Endothelial cell of umbilical vein (primary cell): Measurements from ENCODE around the gene SEMA5A. TPM values are rescaled to one million over a fixed set of nuclear protein-coding genes. Genes with fewer than 3 reads are reported as not detected.

Experiments
- BruUV-seq: library from RNA; stranded (reverse); fragments of 400-500 nt; replicated peaks from 2 replicates; lab custom pipeline; 2021; lab: Mats Ljungman, UMichigan
- CTCF ChIA-PET: fragments of 300-600, 350-600 bp; sonication (Branson Sonifier 250); formaldehyde crosslinking; loops from one replicate; lab custom pipeline; 2021; ENCODE audit warnings: antibody characterized with exemption, inconsistent platforms; lab: Charles Lee
- POLR2A ChIA-PET: fragments of 300-600, 350-600 bp; sonication (Branson Sonifier 250); formaldehyde crosslinking; loops from one replicate; lab custom pipeline; 2021; ENCODE audit warnings: antibody characterized with exemption, inconsistent platforms; lab: Charles Lee
- DNase-seq: peaks from one replicate; pipeline ENCODE4 v3.0.0-alpha.2; 2011; ENCODE audit warnings: low read depth, low spot score
- FAIRE-seq: peaks from 2 replicates; lab custom pipeline; 2011; peaks lifted over from hg19 to GRCh38; lab: Jason Lieb, UNC
- H2AFZ ChIP-seq: 2 replicates; pipeline ENCODE4 v1.6.0; 2012; ENCODE audit warnings: low read depth, low read length, control low read depth, inconsistent platforms
- H3K27ac ChIP-seq: 2 replicates; pipeline ENCODE4 v1.5.1; 2011; ENCODE audit warnings: low read depth, mild to moderate bottlenecking, control low read depth, low read length, moderate library complexity; ENCODE audit not compliant: insufficient read depth
- H3K27me3 ChIP-seq, 2 experiments: 2 replicates each; pipeline versions ENCODE4 v1.6.0 to v1.6.1; 2011; ENCODE audit warnings: low read length in 2 of 2, mixed read lengths in 1 of 2; ENCODE audit not compliant: control insufficient read depth in 2 of 2, insufficient read depth in 2 of 2
- H3K36me3 ChIP-seq, 2 experiments: 2 replicates in 1 of 2; 3 replicates in 1 of 2; pipeline ENCODE4 v1.5.1; 2011; ENCODE audit warnings: low read length in 2 of 2, mild to moderate bottlenecking in 1 of 2, moderate library complexity in 1 of 2; ENCODE audit not compliant: control insufficient read depth in 2 of 2, insufficient read depth in 2 of 2; ENCODE audit errors: extremely low read depth in 1 of 2
- H3K4me1 ChIP-seq: 3 replicates; pipeline ENCODE4 v1.5.1; 2011; ENCODE audit warnings: mild to moderate bottlenecking, low read length; ENCODE audit not compliant: control insufficient read depth, insufficient read depth; ENCODE audit errors: extremely low read depth
- H3K4me2 ChIP-seq: 2 replicates; pipeline ENCODE4 v1.6.1; 2011; ENCODE audit warnings: low read length, control low read depth, mixed read lengths; ENCODE audit not compliant: insufficient read depth
- H3K4me3 ChIP-seq, 3 experiments: fragments of 200-600 bp in 1 of 3; sonication (generic), shearing (Covaris generic) in 1 of 3; replicated peaks in 1 of 3; 2 replicates each; pipeline ENCODE4 v1.5.1; 2011 to 2016; ENCODE audit warnings: control low read depth in 3 of 3, low read length in 3 of 3, mild to moderate bottlenecking in 2 of 3, inconsistent platforms in 1 of 3, low read depth in 1 of 3, moderate library complexity in 1 of 3; ENCODE audit not compliant: insufficient read depth in 1 of 3
- H3K79me2 ChIP-seq: 2 replicates; pipeline ENCODE4 v1.6.0; 2012; ENCODE audit warnings: low read length, inconsistent platforms; ENCODE audit not compliant: control insufficient read depth, insufficient read depth
- H3K9ac ChIP-seq: replicated peaks from 2 replicates; pipeline ENCODE3; 2011; ENCODE audit warnings: low read length, control low read depth; ENCODE audit not compliant: insufficient read depth; ENCODE audit errors: extremely low read depth
- H3K9me1 ChIP-seq: replicated peaks from 3 replicates; pipeline ENCODE4 v1.6.0; 2011; ENCODE audit warnings: mild to moderate bottlenecking, low read length; ENCODE audit not compliant: control insufficient read depth, insufficient read depth; ENCODE audit errors: extremely low read depth
- H3K9me3 ChIP-seq: replicated peaks from 2 replicates; pipeline ENCODE4 v1.5.1; 2012; ENCODE audit warnings: low read length, inconsistent platforms; ENCODE audit not compliant: control insufficient read depth, insufficient read depth
- H4K20me1 ChIP-seq: replicated peaks from 2 replicates; pipeline ENCODE3; 2011; ENCODE audit warnings: mild to moderate bottlenecking, low read length; ENCODE audit not compliant: control insufficient read depth, insufficient read depth; ENCODE audit errors: extremely low read depth
- CTCF ChIP-seq, 2 donors: IDR thresholded peaks; 1 replicate in 1 of 2; 2 replicates in 1 of 2; pipeline ENCODE4 v1.5.1; 2011; ENCODE audit warnings: low read length in 2 of 2, mild to moderate bottlenecking in 2 of 2, moderate library complexity in 2 of 2, control low read depth in 1 of 2, inconsistent platforms in 1 of 2, low read depth in 1 of 2; ENCODE audit not compliant: insufficient read depth in 1 of 2; ENCODE audit errors: extremely low read depth in 1 of 2
- EZH2 ChIP-seq: IDR thresholded peaks from 2 replicates; pipeline ENCODE4 v1.6.1; 2012; ENCODE audit warnings: borderline replicate concordance, low read depth, mild to moderate bottlenecking, moderate library complexity, low read length, inconsistent platforms; ENCODE audit not compliant: severe bottlenecking
- FOS ChIP-seq: IDR thresholded peaks from 2 replicates; pipeline ENCODE4 v1.6.1; 2011; ENCODE audit warnings: mild to moderate bottlenecking, low read length, moderate library complexity, borderline replicate concordance; ENCODE audit not compliant: insufficient read depth
- GATA2 ChIP-seq: IDR thresholded peaks from 2 replicates; pipeline ENCODE4 v1.7.0; 2011; ENCODE audit warnings: low read depth, mild to moderate bottlenecking, moderate library complexity, mixed read lengths, low read length; ENCODE audit not compliant: insufficient read length, insufficient read depth
- JUN ChIP-seq: IDR thresholded peaks from 2 replicates; pipeline ENCODE4 v1.6.1; 2011; ENCODE audit warnings: borderline replicate concordance, low read depth; ENCODE audit not compliant: insufficient read length, insufficient read depth
- MAX ChIP-seq: IDR thresholded peaks from 2 replicates; pipeline ENCODE4 v1.6.1; 2011; ENCODE audit not compliant: insufficient read depth, insufficient read length
- MYC ChIP-seq: IDR thresholded peaks from one replicate; pipeline ENCODE4 v1.6.1; 2011; ENCODE audit warnings: mild to moderate bottlenecking, low read depth, low read length
- POLR2A ChIP-seq: IDR thresholded peaks from 2 replicates; pipeline ENCODE4 v1.6.1; 2012; ENCODE audit warnings: low read depth, mild to moderate bottlenecking, control low read depth, low read length
- POLR2AphosphoS5 ChIP-seq: IDR thresholded peaks from 2 replicates; pipeline ENCODE4 v1.6.1; 2012; ENCODE audit warnings: low read depth, mild to moderate bottlenecking, control low read depth, low read length, moderate library complexity; ENCODE audit not compliant: insufficient read depth
- dilution Hi-C: fragments of 300-500 bp; cut with MboI; formaldehyde crosslinking; loops from one replicate; pipeline ENCODE4 v1.15.0; 2019; ENCODE audit warnings: low sequenced_read_pairs; ENCODE audit not compliant: extremely low pct_ligation_motif_present
- intact Hi-C: fragments of 100-400 bp; cut with micrococcal nuclease; formaldehyde crosslinking; loops from one replicate; pipeline ENCODE4 v1.10.0; 2022
- polyA plus RNA-seq, 4 experiments: library from polyadenylated mRNA; depleted of rRNA in 3 of 4; stranded (reverse) in 3 of 4; unstranded in 1 of 4; fragments of >200 nt; gene quantifications; 2 replicates each; pipeline versions ENCODE4 v1.2.1 to v1.2.3, GENCODE V29; 2011 to 2012; ENCODE audit warnings: missing spikeins in 1 of 4
- total RNA-seq: library from RNA; stranded (reverse); gene quantifications from 2 replicates; pipeline ENCODE4 v1.2.3, GENCODE V29; 2021

The SEMA5A gene
- total and polyA plus RNA-seq, 2 donors (not counting 3 experiments of a cell fraction or from before 2014, with no cell fraction given): 0.04 to 0.06 TPM

- no peaks in the 10 kb centered on the region for H3K36me3 ChIP-seq
- no peaks in the 10 kb centered on the region for H3K9me3 ChIP-seq
- ChIA-PET CTCF (no interaction called here), POLR2A (no interaction called here)
- no peak overlapping the region for H2AFZ ChIP-seq
- no peak overlapping the region for H3K27ac ChIP-seq
- H3K9ac ChIP-seq: no peak overlapping the region
- TF ChIP-seq FOS (no peak), EZH2 (no peak), POLR2A (no peak), GATA2 (no peak), CTCF (IDR thresholded peaks at IDR 0.05; ENCODE audit: extremely low read depth in 1 of 2, insufficient read depth in 1 of 2, low read depth in 1 of 2, low read length in 2 of 2) (no peak), POLR2AphosphoS5 (no peak), MYC (no peak), MAX (no peak), JUN (no peak)
- FAIRE-seq: no peak
- H3K4me3 ChIP-seq: no peak overlapping the region
- H4K20me1 ChIP-seq: no peaks in the 10 kb centered on the region
- no peaks in the 10 kb centered on the region for H3K79me2 ChIP-seq
- no peaks in the 10 kb centered on the region for H3K27me3 ChIP-seq
- H3K9me1 ChIP-seq: no peaks in the 10 kb centered on the region
- intact Hi-C loops (no loop called here), dilution Hi-C loops (no loop called here)
- no peak for DNase-seq
- H3K4me1 ChIP-seq: no peaks in the 10 kb centered on the region
- H3K4me2 ChIP-seq: no peak overlapping the region
- no TSS peak for BruUV-seq
Observed at GRCh38 chr5:9332026-9332425, 213.8 kb downstream of the SEMA5A start.
